GM18505 (cell line): ENCODE results near the gene CYP2U1.

ENCODE experiments used
- ATAC-seq: cut with Tn5 transposase; IDR thresholded peaks from one replicate; pipeline ENCODE4 v1.9.1; 2021; ENCODE audit not compliant: unreplicated experiment
- POLR2A ChIP-seq: IDR thresholded peaks from 4 replicates; pipeline ENCODE4 v1.6.1; 2011; ENCODE audit warnings: borderline replicate concordance; ENCODE audit not compliant: insufficient read depth, insufficient read length; ENCODE audit errors: extremely low read depth

Gene CYP2U1

DNA sequence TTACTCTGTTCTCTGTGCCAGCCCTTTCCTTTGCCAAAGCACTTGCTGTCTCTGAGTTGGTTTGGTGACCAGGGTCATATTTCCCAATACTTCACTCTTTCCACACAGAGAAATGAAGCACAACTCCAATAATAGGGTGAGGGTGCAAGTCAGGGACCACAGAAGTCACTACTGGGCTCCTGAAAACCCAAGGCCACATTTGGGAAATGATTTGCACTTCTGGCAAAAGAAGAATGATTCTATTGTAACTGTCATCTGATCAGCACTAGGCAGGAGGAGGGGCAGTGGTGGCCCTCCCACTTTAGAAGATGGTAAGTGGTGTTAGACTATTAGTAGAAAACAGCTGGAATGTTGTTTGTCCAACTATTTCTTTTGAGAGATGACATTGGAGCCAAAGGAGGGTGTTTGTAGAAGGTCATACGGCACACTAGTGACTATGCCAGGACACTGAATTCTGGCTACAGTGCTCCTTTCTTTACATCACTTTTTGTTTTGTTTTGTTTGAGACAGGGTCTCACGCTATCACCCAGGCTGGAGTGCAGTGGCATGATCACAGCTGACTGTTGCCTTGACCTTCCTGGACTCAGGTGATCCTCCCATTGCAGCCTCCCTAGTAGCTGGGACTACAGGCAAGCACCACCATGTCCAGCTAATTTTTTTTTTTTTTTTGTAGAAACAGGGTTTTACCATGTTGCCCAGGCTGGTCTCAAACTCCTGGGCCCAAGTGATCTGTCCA lies 47.5 kb downstream of the CYP2U1 start:
- no peak for ATAC-seq
- TF ChIP-seq POLR2A: no peak

GRCh38 chr4:107987916-107988762 lies 56.8 kb downstream of the CYP2U1 start:
- no peak for ATAC-seq
- no peak for TF ChIP-seq POLR2A

GRCh38 chr4:107988763-107989035 lies 57.4 kb downstream of the CYP2U1 start:
- ATAC-seq: no peak
- TF ChIP-seq POLR2A: no peak

GRCh38 chr4:107989162-107989536 lies 57.8 kb downstream of the CYP2U1 start:
- TF ChIP-seq POLR2A: no peak

DNA sequence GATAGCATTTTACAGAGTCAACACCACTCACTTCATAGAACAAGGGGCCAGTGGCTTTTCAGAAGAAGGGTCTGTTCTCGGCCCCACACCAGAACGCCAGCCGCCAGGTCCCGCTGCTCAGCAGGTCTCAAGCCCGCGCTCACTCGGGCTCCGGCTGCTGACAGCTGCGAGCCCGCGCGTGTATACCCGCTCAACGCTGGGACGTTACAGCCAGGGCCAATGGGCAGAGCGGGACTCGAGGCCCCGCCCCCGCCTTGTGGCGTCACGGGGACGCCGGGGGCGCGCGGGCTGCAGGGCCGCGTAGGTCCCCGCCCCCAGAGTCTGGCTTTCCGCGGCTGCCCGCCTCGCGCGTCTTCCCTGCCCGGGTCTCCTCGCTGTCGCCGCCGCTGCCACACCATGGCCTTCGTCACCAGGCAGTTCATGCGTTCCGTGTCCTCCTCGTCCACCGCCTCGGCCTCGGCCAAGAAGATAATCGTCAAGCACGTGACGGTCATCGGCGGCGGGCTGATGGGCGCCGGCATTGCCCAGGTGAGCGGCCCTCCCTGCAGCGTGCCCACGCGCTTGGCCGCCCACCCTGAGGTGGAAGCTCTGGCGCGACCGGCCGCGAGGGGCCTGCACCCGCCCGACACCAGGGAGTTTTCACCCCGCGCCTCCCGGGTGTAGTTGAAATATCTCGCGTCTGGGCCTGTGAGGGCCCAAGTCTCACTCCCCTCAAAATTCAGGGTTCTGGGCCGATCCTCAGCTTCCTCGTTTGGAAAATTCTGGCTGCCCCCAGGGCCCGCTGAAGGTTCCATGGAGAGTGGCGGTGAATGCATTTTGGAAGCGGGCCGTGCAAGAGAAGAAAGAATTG lies 58.4 kb downstream of the CYP2U1 start, which contains the start of gene HADH:
HADH (plus strand) TSS at position 353 of the 850 bp plus-strand sequence; CDS start at position 397, 44 bp downstream.
- peak; percentile 80 for TF ChIP-seq POLR2A
- peak; percentile 97 for ATAC-seq

More at GRCh38 chr4:107989162-107989536, 57.8 kb downstream of the CYP2U1 start:
- ATAC-seq: no peak

GRCh38 chr4:107991945-107992630 lies 60.7 kb downstream of the CYP2U1 start:
- no peak for ATAC-seq
- no peak for TF ChIP-seq POLR2A

GRCh38 chr4:107993969-107994368 lies 62.6 kb downstream of the CYP2U1 start:
- ATAC-seq: peak; percentile 27

DNA sequence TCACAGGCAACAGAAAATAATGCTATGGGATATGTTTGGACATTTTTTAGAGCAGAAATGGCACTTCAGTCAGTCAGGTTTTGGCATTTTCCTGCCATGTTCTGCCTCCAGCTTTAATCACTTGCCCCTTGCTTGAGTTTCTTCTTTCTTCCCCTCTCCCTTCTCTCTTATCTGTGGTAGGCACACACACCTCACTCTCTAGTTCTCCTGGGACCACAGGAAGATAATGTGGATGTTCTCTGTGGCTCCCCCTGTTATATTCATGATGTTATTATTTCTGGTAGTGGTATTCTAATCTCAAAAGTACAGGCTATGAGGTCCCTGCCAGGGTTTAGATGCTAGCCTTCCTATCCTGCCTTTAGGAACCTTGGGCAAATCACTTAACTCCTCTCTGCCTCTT lies 63.5 kb downstream of the CYP2U1 start:
- TF ChIP-seq POLR2A: no peak
- ATAC-seq: no peak

More at GRCh38 chr4:107993969-107994368, 62.6 kb downstream of the CYP2U1 start:
- no peak for TF ChIP-seq POLR2A

- ATAC-seq: no peak
- no peak for TF ChIP-seq POLR2A
Measured at GRCh38 chr4:107996949-107997788, 65.8 kb downstream of the CYP2U1 start.

DNA sequence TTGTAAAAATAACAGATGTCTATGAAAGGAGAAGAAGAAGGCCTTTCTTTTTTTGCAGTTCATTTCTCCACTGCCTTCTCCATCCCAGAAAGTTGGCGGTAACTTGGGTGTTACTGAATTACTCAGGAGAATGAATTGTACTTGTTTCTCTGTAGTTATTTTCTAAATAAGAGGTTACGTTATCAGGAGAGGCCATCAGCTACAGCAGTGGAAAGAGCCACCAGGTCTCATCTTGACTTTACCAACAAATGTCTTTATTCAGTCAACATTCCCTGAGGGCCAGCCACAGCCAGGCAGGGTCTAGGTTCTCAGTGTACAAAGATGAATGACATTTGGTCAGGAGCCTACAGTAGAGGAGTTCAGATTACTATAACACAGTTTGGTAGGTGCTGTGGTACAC lies 66.4 kb downstream of the CYP2U1 start:
- no peak for TF ChIP-seq POLR2A

DNA sequence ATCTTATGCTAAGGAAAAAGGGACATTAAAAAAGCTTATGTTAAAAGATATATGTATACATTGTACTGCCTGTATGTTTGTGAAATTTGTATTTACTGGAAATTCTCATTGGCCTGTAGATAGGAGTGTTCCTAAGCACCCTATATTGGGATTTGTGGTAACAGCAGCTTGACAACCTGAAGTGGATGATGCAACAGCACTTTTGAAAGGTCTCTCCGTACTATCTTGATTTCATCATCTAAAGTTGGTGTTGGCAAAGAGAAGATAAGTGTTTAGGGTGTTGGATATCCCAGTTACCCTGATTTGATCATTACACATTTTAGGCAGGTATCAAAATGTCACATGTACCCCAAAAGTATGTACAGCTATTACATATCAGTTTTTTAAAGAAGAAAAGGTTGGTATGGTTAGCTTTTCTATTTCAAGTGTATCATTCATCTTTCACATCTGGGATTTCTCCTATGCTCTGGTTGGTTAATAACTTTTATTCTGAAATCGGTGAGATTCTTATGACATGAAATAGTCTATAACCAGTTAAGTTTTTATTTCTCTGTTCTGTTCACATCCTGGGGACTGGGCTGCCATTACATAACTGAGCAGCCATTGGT lies 68.7 kb downstream of the CYP2U1 start:
- no peak for TF ChIP-seq POLR2A
- no peak for ATAC-seq

More for the DNA sequence above, 66.4 kb downstream of the CYP2U1 start:
- no peak for ATAC-seq

DNA sequence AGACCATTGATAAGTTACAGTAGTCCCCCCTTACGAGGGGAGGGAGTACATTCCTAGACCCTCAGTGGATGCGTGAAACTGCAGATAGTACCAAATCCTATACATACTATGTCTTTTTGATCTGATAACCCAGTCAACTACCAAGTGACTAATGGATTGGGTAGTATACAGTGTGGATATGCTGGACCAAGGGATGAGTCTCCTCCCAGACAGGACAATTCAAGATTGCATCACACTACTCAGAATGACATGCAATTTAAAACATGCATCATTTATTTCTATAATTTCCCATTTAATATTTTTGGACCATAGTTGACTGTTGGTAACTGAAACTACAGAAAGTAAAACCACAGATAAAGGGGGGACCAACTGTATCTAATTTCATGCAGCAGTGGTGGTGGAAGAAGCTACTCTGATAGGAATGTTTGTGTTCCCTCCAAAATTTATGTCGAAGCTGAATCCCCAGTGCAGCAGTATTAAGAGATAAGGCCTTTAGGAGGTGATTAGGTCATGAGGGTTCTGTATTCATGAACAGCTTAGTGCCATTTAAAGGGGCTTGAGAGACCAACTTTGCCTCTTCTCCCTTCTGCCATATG lies 70.3 kb downstream of the CYP2U1 start:
- no peak for TF ChIP-seq POLR2A
- no peak for ATAC-seq
